ENCODE results near the gene PTPN11. TPM values are rescaled to one million over a fixed set of nuclear protein-coding genes. Genes with fewer than 3 reads are reported as not detected.

PTPN11 gene
- total and polyA plus RNA-seq, 2 experiments from 2014 or later, result 87.0 to 94.7 TPM

GRCh38 chr12:112517730-112518364 lies 99.1 kb downstream of the PTPN11 start:
- no peaks in the 10 kb centered on the region for H3F3A ChIP-seq (replicated peaks; ENCODE audit: low read depth)
- 0 out of 3 replicates have a peak, but pooled peaks cover 7% of the 10 kb centered on the region for H3K9me3 Mint-ChIP-seq
- H3K36me3 Mint-ChIP-seq (ENCODE audit: low read depth), result no peaks in the 10 kb centered on the region; the same call in 2 of the 3 replicates
- H3K4me1 Mint-ChIP-seq, result no peaks in the 10 kb centered on the region
- no peak overlapping the region for H3K4me2 ChIP-seq
- H3K79me2 ChIP-seq (replicated peaks; ENCODE audit: insufficient read depth), result no peaks in the 10 kb centered on the region
- DNase-seq (ENCODE audit: low spot score) (no peak), ATAC-seq (no peak)
- H2AFZ ChIP-seq, result no peak overlapping the region
- H3K27ac Mint-ChIP-seq, result no peak overlapping the region
- no peak overlapping the region for H3K4me3 Mint-ChIP-seq
- H3K27ac ChIP-seq (ENCODE audit: low read depth), result no peak overlapping the region
- H3K27me3 Mint-ChIP-seq (ENCODE audit: insufficient read depth, low read depth, poor library complexity), result peaks cover 8% of the 10 kb centered on the region
- no peaks in the 10 kb centered on the region for H3K4me1 ChIP-seq (ENCODE audit: insufficient read depth)
- no peaks in the 10 kb centered on the region for H4K20me1 ChIP-seq (replicated peaks; ENCODE audit: insufficient read depth)
- H3K36me3 ChIP-seq (ENCODE audit: insufficient read depth), result no peaks in the 10 kb centered on the region
- H3K9me2 ChIP-seq (ENCODE audit: insufficient read depth), result no peaks in the 10 kb centered on the region
- TF ChIP-seq ZNF114 (CRISPR knock-in tag; IDR thresholded peaks at IDR 0.05) (no peak), STAT1 (IDR thresholded peaks at IDR 0.05; ENCODE audit: unreplicated experiment) (no peak), NANOG (IDR thresholded peaks at IDR 0.05; ENCODE audit: borderline replicate concordance) (no peak), ZNF331 (CRISPR knock-in tag; IDR thresholded peaks at IDR 0.05; ENCODE audit: low read depth) (no peak), CTCF (conservative IDR thresholded peaks at IDR 0.05; ENCODE audit: low read depth in 2 of 2) (no peak)
- no peaks in the 10 kb centered on the region for H3K27me3 ChIP-seq (ENCODE audit: insufficient read depth)
- H3K4me3 ChIP-seq, result no peak overlapping the region

- Histone ChIP-seq H4K20me1 (replicated peaks; ENCODE audit: insufficient read depth) (no peaks in the 10 kb centered on the region), H3K79me2 (replicated peaks; ENCODE audit: insufficient read depth) (no peaks in the 10 kb centered on the region), H3K4me2 (no peak overlapping the region), H3K9me2 (ENCODE audit: insufficient read depth) (no peaks in the 10 kb centered on the region), H3K4me1 (ENCODE audit: insufficient read depth) (no peaks in the 10 kb centered on the region), H3K27me3 (ENCODE audit: insufficient read depth) (no peaks in the 10 kb centered on the region), H2AFZ (no peak overlapping the region), H3K36me3 (ENCODE audit: insufficient read depth) (no peaks in the 10 kb centered on the region), H3F3A (replicated peaks; ENCODE audit: low read depth) (no peaks in the 10 kb centered on the region), H3K27ac (ENCODE audit: low read depth) (no peak overlapping the region), H3K4me3 (no peak overlapping the region)
- Mint-ChIP-seq H3K9me3 (0 out of 3 replicates have a peak, but pooled peaks cover 7% of the 10 kb centered on the region), H3K27ac (no peak overlapping the region), H3K4me1 (no peaks in the 10 kb centered on the region), H3K27me3 (ENCODE audit: insufficient read depth, low read depth, poor library complexity) (peaks cover 8% of the 10 kb centered on the region), H3K36me3 (ENCODE audit: low read depth) (no peaks in the 10 kb centered on the region; the same call in 2 of the 3 replicates), H3K4me3 (no peak overlapping the region)
- ATAC-seq (no peak), DNase-seq (ENCODE audit: low spot score) (no peak)
- TF ChIP-seq, protein P1, sequence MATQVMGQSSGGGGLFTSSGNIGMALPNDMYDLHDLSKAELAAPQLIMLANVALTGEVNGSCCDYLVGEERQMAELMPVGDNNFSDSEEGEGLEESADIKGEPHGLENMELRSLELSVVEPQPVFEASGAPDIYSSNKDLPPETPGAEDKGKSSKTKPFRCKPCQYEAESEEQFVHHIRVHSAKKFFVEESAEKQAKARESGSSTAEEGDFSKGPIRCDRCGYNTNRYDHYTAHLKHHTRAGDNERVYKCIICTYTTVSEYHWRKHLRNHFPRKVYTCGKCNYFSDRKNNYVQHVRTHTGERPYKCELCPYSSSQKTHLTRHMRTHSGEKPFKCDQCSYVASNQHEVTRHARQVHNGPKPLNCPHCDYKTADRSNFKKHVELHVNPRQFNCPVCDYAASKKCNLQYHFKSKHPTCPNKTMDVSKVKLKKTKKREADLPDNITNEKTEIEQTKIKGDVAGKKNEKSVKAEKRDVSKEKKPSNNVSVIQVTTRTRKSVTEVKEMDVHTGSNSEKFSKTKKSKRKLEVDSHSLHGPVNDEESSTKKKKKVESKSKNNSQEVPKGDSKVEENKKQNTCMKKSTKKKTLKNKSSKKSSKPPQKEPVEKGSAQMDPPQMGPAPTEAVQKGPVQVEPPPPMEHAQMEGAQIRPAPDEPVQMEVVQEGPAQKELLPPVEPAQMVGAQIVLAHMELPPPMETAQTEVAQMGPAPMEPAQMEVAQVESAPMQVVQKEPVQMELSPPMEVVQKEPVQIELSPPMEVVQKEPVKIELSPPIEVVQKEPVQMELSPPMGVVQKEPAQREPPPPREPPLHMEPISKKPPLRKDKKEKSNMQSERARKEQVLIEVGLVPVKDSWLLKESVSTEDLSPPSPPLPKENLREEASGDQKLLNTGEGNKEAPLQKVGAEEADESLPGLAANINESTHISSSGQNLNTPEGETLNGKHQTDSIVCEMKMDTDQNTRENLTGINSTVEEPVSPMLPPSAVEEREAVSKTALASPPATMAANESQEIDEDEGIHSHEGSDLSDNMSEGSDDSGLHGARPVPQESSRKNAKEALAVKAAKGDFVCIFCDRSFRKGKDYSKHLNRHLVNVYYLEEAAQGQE (IDR thresholded peaks at IDR 0.05; ENCODE audit: unreplicated experiment), result no peak
- no peak for TF ChIP-seq ETS1 (IDR thresholded peaks at IDR 0.05)
- no peak for TF ChIP-seq NANOG (IDR thresholded peaks at IDR 0.05; ENCODE audit: borderline replicate concordance)
- TF ChIP-seq ZNF331 (CRISPR knock-in tag; IDR thresholded peaks at IDR 0.05; ENCODE audit: low read depth), result no peak
- TF ChIP-seq, protein P2, sequence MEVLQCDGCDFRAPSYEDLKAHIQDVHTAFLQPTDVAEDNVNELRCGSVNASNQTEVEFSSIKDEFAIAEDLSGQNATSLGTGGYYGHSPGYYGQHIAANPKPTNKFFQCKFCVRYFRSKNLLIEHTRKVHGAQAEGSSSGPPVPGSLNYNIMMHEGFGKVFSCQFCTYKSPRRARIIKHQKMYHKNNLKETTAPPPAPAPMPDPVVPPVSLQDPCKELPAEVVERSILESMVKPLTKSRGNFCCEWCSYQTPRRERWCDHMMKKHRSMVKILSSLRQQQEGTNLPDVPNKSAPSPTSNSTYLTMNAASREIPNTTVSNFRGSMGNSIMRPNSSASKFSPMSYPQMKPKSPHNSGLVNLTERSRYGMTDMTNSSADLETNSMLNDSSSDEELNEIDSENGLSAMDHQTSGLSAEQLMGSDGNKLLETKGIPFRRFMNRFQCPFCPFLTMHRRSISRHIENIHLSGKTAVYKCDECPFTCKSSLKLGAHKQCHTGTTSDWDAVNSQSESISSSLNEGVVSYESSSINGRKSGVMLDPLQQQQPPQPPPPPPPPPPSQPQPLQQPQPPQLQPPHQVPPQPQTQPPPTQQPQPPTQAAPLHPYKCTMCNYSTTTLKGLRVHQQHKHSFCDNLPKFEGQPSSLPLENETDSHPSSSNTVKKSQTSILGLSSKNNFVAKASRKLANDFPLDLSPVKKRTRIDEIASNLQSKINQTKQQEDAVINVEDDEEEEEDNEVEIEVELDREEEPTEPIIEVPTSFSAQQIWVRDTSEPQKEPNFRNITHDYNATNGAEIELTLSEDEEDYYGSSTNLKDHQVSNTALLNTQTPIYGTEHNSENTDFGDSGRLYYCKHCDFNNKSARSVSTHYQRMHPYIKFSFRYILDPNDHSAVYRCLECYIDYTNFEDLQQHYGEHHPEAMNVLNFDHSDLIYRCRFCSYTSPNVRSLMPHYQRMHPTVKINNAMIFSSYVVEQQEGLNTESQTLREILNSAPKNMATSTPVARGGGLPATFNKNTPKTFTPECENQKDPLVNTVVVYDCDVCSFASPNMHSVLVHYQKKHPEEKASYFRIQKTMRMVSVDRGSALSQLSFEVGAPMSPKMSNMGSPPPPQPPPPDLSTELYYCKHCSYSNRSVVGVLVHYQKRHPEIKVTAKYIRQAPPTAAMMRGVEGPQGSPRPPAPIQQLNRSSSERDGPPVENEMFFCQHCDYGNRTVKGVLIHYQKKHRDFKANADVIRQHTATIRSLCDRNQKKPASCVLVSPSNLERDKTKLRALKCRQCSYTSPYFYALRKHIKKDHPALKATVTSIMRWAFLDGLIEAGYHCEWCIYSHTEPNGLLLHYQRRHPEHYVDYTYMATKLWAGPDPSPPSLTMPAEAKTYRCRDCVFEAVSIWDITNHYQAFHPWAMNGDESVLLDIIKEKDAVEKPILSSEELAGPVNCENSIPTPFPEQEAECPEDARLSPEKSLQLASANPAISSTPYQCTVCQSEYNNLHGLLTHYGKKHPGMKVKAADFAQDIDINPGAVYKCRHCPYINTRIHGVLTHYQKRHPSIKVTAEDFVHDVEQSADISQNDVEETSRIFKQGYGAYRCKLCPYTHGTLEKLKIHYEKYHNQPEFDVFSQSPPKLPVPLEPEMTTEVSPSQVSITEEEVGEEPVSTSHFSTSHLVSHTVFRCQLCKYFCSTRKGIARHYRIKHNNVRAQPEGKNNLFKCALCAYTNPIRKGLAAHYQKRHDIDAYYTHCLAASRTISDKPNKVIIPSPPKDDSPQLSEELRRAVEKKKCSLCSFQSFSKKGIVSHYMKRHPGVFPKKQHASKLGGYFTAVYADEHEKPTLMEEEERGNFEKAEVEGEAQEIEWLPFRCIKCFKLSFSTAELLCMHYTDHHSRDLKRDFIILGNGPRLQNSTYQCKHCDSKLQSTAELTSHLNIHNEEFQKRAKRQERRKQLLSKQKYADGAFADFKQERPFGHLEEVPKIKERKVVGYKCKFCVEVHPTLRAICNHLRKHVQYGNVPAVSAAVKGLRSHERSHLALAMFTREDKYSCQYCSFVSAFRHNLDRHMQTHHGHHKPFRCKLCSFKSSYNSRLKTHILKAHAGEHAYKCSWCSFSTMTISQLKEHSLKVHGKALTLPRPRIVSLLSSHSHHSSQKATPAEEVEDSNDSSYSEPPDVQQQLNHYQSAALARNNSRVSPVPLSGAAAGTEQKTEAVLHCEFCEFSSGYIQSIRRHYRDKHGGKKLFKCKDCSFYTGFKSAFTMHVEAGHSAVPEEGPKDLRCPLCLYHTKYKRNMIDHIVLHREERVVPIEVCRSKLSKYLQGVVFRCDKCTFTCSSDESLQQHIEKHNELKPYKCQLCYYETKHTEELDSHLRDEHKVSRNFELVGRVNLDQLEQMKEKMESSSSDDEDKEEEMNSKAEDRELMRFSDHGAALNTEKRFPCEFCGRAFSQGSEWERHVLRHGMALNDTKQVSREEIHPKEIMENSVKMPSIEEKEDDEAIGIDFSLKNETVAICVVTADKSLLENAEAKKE (CRISPR knock-in tag; IDR thresholded peaks at IDR 0.05), result no peak
Observed at GRCh38 chr12:112518365-112518735, 99.6 kb downstream of the PTPN11 start.
